COLO829 (cell line): ENCODE data around the gene TRIM40.
A peak's percentile ranks its signal among the peaks of the same experiment; 100 is the strongest.

ENCODE experiments used
- DNase-seq: peaks from one replicate; pipeline ENCODE4 v3.0.0; 2012; ENCODE audit warnings: low spot score

Gene TRIM40

GRCh38 chr6:30135757-30136156, at the start of gene TRIM40:
Gene TRIM40 (plus strand): TSS chr6:30136140. CDS start chr6:30137037, 897 bp downstream.
- DNase-seq, result no peak

GRCh38 chr6:30087876-30088275, 48.1 kb upstream of the TRIM40 start:
- DNase-seq, result no peak

GRCh38 chr6:30091577-30092381, 44.2 kb upstream of the TRIM40 start:
- peak; percentile 64 for DNase-seq

- no peak for DNase-seq
Observed at GRCh38 chr6:30092852-30093543, 42.9 kb upstream of the TRIM40 start.

GRCh38 chr6:30093951-30094661, 41.8 kb upstream of the TRIM40 start:
- no peak for DNase-seq

- no peak for DNase-seq
Observed at GRCh38 chr6:30096829-30097228, 39.1 kb upstream of the TRIM40 start.

- no peak for DNase-seq
Observed at GRCh38 chr6:30097902-30098768, 37.8 kb upstream of the TRIM40 start.

GRCh38 chr6:30100154-30100553, 35.8 kb upstream of the TRIM40 start:
- no peak for DNase-seq

- DNase-seq, result no peak
Observed at GRCh38 chr6:30100585-30101443, 35.1 kb upstream of the TRIM40 start.

- DNase-seq, result peak; percentile 97
Observed at GRCh38 chr6:30101444-30102413, 34.2 kb upstream of the TRIM40 start.

- peak; percentile 8 for DNase-seq
Observed at GRCh38 chr6:30102414-30102969, 33.4 kb upstream of the TRIM40 start.

- peak; percentile 94 for DNase-seq
Observed at GRCh38 chr6:30102970-30103871, 32.7 kb upstream of the TRIM40 start.

- DNase-seq, result no peak
Observed at GRCh38 chr6:30103872-30104179, 32.1 kb upstream of the TRIM40 start.

- DNase-seq, result no peak
Observed at GRCh38 chr6:30104661-30105060, 31.3 kb upstream of the TRIM40 start.

- DNase-seq, result no peak
Observed at GRCh38 chr6:30111266-30111856, 24.6 kb upstream of the TRIM40 start.

- no peak for DNase-seq
Observed at GRCh38 chr6:30112402-30112994, 23.4 kb upstream of the TRIM40 start.

- DNase-seq, result no peak
Observed at GRCh38 chr6:30113003-30113759, 22.8 kb upstream of the TRIM40 start, which contains the start of gene TRIM31. Gene TRIM31 (minus strand): TSS chr6:30113090. CDS start chr6:30112805, 285 bp downstream.
